Epidermal melanocyte (primary cell): ENCODE data around the gene NPS.

Experiments
- DNase-seq: peaks from one replicate; pipeline ENCODE4 v3.0.0; 2011; ENCODE audit warnings: low spot score; ENCODE audit not compliant: insufficient read length

Gene NPS

DNA sequence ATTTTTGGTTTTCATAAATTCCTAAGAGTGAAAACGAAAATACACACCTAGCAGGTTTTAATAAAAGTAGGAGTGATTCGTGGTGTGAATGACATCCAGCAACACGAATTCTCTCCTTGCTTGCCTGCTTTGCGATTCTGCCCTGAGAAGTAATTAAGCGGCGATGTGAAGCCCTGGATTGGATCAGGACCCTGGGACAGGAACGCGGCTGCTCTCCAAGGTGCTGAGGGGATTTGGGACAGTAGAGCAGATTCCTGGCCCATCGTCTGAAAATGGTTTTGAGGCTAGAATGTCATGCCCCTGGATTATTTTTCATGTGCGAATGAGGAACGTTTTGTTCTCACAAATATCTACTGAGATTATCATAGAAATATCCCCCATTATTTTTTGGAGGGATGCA is 7.8 kb downstream of the NPS start:
- no peak for DNase-seq

GRCh38 chr10:127561647-127562046 is 12.5 kb downstream of the NPS start:
- no peak for DNase-seq

DNA sequence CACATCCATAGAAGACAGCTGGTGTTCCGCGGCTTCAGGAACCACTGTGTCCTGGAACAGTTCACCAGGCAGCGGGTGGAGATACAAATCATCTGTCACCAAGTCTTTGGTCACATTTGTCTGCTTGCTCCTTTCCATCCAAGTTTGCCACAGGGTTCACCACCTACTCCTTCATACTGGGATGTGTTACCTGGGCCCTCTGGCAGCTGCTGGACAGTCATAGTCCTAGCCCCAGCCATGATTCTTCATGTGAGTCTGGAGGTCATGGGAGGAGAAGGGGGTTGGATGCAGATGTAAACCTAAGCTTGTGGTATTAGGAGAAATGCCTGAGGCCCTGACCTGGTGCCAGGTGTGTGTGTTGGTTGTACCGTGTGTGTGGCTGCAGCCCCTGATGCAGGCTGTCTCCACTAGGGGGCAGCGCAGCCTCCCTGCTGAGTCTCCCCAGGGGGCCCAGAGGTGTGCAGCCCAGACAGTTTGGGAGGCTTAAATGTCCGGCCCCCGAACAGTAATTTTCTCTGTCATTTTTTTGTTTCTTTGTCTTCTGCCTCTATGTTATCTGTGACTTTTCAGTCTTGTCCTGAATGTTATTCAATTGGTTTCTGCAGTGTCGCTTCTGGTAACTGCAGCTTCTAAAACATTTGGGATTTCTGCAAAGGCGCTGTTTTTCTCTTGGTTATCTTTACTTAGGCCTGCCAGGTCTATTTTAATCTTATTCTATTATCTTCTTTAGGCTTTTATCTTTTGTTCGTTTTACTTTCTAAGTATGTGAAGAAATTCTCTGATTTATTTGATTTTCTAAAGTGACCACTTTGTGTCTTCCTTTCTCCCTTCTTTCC is 14.8 kb downstream of the NPS start:
- no peak for DNase-seq

- DNase-seq = no peak
Observed at GRCh38 chr10:127564644-127565043, 15.5 kb downstream of the NPS start.

DNA sequence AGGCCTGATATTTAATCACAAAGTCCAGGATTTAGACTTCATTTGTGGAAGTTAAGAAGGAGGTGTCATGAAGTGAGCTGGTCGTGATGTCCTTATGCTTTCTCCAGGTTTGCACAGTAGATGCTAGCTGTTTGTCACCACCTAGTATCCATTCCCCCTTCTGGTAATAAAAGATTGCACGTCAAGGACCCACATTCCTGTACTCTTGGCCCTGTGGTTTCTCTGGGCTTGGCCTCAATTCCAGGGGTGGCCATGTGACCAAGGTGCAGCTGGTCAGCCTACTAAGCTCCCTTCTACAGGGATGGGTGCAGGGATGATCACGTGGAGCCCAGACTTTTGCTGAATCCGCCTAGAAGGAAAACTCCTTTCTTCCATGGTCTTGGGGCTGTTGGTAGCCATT is 16.5 kb downstream of the NPS start:
- no peak for DNase-seq

DNA sequence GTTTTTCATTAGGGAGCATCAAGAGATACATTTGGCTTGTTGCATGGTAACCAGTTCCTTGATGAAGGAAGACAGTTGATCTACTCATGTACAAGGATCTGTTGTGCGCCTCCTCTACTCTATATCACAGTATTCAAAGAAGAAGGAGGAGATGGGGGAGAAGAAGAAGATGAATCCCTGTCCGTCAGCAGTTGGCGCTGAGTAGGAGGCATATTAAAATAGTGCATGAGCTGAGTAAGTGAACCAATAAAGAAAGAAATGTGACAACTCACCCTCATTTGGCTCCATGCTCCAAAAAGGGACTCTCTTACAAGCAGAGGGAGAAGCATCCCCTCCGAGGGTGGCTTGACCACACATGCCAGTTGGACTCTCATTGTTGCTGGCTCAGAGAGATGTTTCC is 20.1 kb downstream of the NPS start:
- DNase-seq = no peak

GRCh38 chr10:127570036-127570435 is 20.9 kb downstream of the NPS start:
- no peak for DNase-seq

GRCh38 chr10:127571386-127571785 is 22.3 kb downstream of the NPS start:
- no peak for DNase-seq

DNA sequence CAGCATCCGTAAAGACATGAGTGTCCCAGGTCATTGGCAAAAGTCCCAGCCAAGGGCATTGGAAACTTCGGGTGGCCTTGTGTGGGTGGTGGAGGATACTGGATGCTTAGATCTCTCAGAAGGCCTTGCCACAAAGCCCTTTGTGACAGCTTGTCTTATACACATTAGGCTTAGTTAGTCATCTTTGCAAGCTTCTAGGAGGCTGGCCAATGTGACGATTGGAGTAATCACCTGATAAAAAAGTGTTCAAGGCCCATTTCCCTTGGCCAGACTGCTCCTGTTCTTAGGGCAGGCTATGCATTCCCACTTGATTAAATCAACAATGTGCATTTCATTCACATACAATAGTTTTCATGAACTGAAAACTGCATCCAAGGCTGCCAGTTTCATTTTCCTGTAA is 26.9 kb downstream of the NPS start:
- no peak for DNase-seq

- DNase-seq = no peak
Observed at GRCh38 chr10:127576740-127577161, 27.6 kb downstream of the NPS start.

GRCh38 chr10:127577376-127578258 is 28.5 kb downstream of the NPS start:
- DNase-seq = no peak

DNA sequence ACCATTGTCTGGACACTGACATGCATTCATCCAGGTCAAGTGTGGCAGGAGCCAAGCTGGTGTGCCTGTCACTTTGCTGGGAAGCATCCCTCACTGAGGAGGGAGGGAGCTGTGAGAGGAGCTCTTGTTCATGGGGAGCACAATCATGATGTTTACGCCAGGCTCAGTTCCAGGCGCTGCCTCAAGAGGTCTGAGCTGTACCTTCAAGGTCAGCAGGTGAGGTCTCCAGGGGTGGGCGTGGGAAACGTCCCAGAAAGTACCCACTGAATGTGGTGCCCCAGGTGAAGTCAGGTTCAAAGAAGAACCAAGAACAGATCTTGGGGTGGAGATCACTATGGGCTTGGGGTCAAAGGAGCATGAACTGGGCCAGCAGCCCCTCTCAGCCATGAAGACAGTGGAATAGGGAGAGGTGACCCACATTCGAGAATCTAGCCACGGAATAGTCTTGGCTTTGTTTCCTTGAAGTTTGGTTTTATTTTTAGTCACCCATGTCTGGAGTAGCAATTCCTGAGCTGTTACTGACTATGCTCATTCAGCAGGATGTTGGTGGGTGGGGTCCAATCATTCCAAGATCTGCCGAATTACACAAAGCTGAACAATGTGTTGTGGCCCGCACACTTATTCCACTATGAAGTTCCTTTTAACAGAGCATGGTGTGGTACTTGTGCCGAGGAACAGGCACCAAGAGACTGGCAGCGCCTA is 29.3 kb downstream of the NPS start:
- DNase-seq = no peak

- no peak for DNase-seq
Observed at GRCh38 chr10:127578961-127579305, 29.8 kb downstream of the NPS start.

GRCh38 chr10:127579640-127580039 is 30.5 kb downstream of the NPS start:
- no peak for DNase-seq

- DNase-seq = no peak
Observed at GRCh38 chr10:127580822-127581221, 31.7 kb downstream of the NPS start.

- DNase-seq = no peak
Observed at GRCh38 chr10:127585519-127586023, 36.5 kb downstream of the NPS start.

DNA sequence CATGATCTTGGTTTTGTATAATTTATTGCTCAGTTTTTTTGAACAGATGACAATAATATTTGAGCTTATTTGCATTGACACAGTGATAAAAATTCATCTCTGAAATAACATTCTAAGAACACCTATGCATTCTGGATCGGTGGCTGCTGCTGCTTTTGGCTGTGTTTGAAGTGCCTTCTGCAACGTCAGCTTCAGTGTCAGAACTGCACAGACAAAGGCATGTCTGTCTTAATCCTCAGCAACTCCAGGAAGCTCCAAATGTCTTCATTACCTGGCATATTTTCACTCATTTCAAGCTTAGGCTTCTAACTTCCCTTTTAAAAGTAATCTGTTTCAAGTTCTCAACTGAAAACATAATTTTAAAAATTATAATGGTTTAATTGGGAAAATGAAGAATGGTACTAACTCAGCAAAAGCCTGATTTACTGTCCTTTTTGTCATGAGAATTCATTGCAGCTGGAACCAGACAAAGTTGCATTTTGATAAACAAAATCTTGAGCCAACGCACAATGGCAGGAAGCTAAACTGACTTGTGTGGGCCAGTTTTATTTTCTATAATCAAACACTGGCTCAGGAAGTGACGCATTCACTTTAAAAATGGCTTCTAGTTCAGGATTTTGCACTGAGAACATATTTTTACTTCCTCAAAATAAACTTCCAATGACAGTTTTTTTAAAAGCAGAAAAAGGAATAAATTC is 38.7 kb downstream of the NPS start:
- DNase-seq = no peak

DNA sequence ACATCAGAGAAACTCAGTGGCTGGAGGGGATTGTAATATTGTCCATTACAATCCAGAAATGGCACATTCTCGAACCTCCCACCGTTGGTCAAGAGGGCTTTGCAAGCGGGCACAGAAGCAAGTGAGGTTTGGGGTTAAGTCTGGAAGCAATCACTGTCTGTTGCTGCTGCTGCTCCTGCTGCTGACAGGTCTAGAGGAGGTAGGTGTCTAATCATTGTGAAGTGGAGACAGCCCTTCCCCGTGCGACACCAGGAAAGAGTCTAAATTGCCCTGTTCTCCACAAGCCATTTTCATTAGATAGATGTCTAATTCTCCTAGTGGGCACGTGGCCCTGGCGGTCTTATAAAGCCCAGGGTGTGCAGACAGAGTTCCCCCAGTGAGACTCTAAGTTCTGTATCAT is 43.5 kb downstream of the NPS start:
- DNase-seq = no peak

DNA sequence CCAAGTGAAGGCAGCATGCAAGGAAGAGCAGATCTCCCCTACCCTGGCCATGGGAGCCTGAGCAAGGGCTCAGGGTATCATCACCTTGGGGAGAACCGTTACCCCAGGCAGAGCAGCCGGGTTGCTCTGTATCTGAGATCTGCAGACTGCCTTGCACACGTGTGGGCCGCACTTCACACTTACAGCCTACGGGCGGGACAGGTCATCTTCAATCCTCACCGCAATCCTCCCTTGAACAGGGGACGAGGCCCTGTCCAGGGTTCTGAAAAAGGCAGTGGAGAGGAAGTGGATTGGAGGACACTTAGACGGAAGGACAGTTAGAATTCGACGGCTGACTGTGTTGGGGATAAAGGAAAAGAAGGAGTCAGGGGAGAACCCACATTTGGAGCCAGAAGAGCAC is 51.4 kb downstream of the NPS start:
- no peak for DNase-seq
